Hepatic stellate cell (primary cell): ENCODE data around the gene KCNQ1OT1.
A peak's percentile ranks its signal among the peaks of the same experiment; 100 is the strongest.

Experiments used
- DNase-seq: peaks from one replicate; pipeline ENCODE4 v3.0.0; 2011; ENCODE audit warnings: low spot score

KCNQ1OT1 gene

GRCh38 chr11:2719831-2720590, 20.2 kb upstream of the KCNQ1OT1 start:
- no peak for DNase-seq

- no peak for DNase-seq
Measured at GRCh38 chr11:2718817-2719438, 19.1 kb upstream of the KCNQ1OT1 start.

- no peak for DNase-seq
Measured at GRCh38 chr11:2717561-2718325, 17.9 kb upstream of the KCNQ1OT1 start.

DNA sequence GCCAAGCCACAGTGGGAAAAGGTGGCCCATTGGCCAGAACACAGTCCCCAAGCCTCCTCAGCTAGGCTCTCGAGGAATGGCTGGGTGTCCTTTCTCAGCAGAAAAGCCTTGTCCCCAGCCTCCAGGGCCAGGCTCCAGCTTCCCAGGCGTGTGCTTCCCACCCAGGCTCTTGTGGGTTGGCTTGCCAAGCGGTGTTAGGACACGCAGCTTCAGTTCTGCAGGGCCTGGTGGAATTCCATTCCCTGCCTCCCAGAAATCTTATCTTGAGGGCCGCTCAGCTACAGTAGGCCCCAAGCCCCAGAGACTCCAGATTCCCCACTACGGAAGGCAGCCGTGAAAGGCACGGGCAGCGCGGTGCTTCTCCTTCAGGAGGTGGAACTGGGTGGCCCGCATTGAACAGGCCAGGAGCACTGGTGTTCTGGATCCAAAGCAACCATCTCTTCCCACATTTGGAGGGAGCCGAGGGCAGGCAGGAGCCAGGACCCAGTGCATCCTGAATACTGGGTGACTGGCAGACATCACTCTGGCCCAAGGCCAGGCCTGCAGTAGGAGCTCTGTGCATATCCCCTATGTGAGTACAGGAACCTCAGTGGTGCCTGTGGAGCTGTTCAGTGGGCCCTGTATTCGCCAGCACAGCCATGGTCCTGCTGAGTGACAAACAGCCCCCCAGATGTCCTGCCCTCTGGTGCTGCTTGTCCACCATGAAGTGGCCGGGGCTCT, 16.7 kb upstream of the KCNQ1OT1 start:
- no peak for DNase-seq

GRCh38 chr11:2715716-2716350, 16.0 kb upstream of the KCNQ1OT1 start:
- no peak for DNase-seq

DNA sequence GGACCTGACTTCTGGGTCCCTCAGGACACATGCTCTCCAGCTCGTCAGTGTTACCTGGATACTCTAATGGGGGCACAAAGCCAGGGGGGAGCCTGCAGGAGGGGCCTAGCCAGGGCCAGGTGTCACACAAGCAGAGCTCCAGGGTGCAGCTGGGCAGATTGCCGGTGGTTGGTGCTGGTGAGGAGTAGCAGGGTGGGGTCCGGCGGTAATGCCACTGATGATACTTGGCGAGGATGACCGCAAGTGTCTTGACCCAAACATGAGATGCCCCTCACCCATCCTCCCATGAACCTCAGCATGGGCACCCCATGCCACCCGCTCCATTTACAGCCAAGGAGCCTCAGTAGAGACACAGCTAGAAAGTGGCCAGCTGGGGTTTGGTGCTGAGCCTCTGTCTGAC, 15.1 kb upstream of the KCNQ1OT1 start:
- no peak for DNase-seq

DNA sequence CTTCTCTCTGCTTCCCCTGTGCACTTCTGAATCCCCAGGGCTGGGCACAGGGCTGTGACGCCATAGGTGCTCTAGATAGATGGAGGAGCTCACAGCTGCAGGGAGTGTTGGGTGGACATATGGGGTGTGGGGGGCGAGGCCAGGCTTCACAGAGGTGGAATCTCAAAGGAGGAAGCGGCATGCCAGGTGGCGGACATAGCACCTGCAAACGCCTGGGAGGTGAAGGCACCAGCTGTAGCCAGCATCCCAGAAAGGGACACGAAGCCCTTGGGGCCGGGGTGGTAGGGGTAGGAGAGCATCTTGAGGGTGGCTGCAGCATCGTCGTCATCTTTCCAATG, 14.6 kb upstream of the KCNQ1OT1 start:
- no peak for DNase-seq

DNA sequence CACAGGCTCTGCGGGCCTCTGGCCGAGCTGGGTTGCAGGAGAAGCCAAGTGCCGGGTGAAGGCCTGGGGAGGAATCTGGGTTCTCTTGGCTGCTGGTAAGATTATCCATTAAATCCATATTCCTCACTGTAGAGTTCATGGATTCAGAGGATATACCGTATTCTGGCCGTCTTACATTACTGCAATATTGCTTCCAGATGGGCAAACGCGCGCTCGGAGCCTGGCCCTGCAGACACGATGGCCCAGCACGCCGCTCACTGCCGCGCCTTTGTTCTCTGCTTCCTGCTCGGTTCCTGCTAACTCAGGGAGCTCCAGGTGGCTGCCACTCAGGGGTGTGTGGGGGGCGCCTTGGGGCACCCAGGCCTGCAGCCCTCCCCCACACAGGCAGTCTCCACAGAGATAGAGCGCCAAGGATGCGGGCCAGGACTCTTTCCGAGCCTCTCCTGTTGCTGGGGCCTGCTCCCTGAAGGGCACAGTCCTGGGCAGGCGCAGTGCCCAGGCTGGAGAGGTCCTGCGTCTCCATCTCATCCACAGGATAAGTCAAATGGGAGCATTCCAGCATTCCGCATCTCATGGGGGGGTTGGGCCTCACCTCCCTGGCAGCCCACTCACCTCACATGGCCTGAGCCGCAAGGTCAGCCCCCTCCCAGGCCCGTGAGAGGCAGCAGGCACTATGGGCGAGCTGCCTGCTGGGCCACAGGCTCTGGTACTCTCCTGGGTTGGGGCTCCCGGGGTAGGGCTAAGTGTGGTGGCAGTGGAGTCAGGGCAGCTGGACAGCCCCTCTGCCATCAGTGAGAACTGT, 14.1 kb upstream of the KCNQ1OT1 start:
- DNase-seq, result no peak

DNA sequence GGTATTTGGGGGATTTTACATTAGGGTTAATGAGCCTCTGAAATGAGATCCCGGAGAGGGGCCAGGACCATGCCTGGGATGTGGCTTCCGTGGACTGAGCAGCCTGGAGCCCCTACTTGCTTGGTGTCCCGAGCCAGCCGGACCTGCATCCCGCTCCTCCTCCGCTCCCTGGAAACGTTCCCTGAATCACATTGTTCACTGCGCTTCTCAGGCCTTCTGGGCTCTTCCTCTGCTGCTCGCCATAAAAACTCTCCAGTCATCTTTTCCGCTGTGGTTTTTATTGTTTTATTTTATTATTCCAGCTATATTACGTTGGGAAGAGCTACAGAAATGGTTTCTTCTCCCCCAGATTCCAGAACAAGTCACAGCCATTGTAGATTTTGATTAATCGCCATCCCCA, 13.3 kb upstream of the KCNQ1OT1 start:
- DNase-seq, result no peak

DNA sequence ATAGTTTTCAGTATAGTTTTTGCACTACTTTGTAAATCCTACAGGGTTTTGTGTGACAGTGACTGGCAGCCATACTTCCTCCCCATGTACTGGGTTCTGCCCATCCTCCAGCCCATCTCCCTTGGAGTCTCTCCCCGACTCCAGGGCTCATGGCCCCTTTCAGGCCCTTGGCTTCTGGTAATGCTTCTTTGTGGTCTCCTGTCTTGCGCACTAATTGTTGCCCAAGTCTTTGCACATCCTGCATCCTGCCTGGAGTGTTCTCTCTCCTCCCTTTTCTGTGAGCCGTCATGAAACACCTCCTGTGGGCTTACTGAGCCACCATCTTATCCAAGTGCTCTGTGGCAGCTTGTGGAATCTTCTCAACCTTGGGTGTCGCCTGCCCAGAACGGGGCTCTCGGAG, 11.4 kb upstream of the KCNQ1OT1 start:
- no peak for DNase-seq

DNA sequence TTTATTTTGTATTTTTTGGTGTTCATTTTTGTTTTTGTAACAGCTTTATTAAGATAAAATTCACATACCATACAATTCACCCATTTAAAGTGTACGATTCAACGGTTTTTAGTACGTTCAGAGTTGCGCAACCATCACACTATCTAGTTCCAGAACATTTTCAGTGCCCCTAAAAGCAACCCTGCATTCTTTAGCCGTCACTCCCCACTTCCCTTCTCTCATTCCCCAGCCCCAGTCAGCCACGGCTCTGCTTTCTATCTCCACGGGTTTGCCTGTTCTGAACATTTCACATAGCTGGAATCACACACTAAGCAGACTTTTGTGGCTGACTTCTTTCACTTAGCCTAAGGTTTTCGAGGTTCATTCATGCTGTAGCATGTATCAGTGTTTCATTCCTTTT, 9.6 kb upstream of the KCNQ1OT1 start:
- peak; percentile 62 for DNase-seq

- peak; percentile 36 for DNase-seq
Measured at GRCh38 chr11:2708757-2709281, 9.0 kb upstream of the KCNQ1OT1 start.

DNA sequence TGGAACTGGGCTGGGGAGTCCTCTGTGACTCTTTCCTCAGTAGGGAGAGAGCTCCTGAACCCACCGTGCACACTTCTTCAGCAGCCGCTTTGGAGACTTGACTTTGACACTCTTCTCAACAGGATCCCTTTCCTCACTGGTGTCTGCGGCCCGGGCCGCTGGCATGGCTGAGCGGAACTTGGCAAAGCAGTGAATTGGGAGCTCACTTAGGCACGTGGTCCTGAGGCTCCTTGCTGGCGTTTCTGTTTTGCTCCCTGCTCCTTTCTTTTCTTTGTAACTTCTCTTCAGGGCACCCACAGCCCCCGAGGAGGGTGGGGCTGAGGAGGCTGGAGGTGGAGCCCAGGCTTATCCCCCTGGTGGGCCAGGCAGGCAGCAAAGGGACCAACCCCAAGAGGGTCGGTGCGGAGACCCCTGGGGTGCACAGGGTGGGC, 8.4 kb upstream of the KCNQ1OT1 start:
- no peak for DNase-seq

DNA sequence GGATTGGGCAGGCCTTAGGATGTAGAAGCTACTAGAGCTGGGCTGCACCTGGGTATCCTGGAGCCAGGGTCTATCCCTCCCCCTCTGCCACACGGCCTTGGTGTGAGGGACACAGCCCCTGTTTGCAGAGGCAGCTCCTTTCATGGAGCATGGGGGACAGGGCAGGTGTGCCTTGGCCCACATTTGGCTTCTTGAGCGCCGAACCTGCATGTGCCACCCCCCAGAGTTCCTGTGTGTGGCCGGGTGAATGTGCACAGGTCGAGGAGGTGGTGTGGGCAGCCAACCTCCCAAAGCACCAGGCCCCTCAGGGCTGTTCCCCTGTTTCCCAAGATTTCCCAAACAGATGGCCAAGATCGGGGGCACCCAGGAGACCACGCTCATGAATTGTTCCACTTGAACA, 7.9 kb upstream of the KCNQ1OT1 start:
- DNase-seq, result no peak

GRCh38 chr11:2706321-2706720, 6.5 kb upstream of the KCNQ1OT1 start:
- DNase-seq, result no peak

GRCh38 chr11:2704896-2705606, 5.3 kb upstream of the KCNQ1OT1 start:
- no peak for DNase-seq

DNA sequence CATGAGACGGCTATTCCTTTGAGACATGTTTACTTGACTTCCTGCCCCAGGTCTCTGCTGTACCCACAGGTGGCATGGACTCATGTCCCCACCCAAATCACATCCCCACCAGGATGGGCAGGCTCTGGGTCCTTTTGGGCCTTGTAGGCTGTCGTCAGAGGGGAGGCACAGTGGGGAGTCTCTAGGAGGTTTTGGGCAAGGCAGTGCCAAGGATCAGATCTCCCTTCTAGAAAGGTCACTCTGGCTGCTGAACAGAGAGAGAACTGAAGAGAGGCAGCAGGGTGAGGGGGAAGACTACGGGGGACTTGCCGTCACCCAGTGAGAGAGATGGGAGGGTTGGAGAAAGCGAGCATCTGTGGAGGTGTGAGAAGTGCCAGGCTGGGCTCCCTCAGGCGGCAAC, 4.6 kb upstream of the KCNQ1OT1 start:
- no peak for DNase-seq

DNA sequence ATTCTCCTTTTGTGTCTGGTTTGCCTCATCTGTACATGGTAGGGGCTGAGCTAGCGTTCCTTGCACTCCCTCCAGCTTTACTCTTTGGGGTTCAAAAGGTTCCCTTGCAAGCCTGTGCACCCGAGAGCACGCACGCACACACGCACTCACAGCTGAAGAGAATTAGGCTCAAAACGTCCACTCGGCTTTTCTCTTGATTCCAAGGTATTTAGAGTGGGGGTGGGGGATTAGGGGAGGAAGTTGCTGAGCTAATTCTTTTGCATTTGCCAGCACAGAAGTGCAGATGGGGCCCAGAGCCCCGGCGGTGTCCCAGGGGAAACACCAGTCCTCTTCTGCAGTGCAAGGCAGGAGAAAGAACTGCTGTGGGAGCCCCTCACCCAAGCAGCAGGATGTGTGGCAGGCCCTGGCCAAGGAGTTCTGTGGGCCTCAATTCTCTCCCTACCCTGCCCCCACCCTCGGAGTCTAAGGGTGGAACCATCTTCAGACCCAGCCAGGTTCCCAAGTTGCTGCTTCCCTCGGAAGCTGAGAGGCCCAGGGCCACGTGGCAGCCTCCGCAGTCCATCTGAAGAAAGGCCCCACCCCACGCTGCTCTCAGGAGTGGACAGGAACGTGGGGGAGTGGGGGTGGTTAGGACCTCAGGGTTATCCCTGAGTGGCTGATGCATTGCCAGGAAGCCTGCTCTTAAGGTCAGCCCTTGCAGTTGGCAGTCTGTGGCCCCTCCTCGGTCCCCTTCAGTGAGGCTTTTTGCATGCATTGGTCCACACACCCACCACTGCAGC, 3.8 kb upstream of the KCNQ1OT1 start:
- no peak for DNase-seq

- DNase-seq, result no peak
Measured at GRCh38 chr11:2702771-2703362, 3.1 kb upstream of the KCNQ1OT1 start.
